Transverse colon (tissue), 4 donors: ENCODE results near the gene NEK11. TPM values are rescaled to one million over a fixed set of nuclear protein-coding genes. Genes with fewer than 3 reads are reported as not detected.

ENCODE experiments used
- DNase-seq: peaks from one replicate; pipeline ENCODE4 v3.0.0-alpha.2; 2019
- H3K27ac ChIP-seq, 4 donors: fragments of 200-600 bp; sonication (generic); 2 replicates each; pipeline ENCODE4 v1.5.1; 2016 to 2018; ENCODE audit warnings: inconsistent platforms in 4 of 4
- H3K27me3 ChIP-seq: fragments of 200-600 bp; sonication (generic); 2 replicates; pipeline ENCODE4 v1.5.1; 2017; ENCODE audit warnings: inconsistent platforms
- H3K36me3 ChIP-seq, 4 donors: fragments of 200-600 bp; sonication (generic); 2 replicates each; pipeline ENCODE4 v1.5.1; 2017 to 2019; ENCODE audit warnings: inconsistent platforms in 4 of 4
- H3K4me1 ChIP-seq, 4 donors: fragments of 200-600 bp; sonication (generic); 2 replicates each; pipeline ENCODE4 v1.5.1; 2017 to 2020; ENCODE audit warnings: inconsistent platforms in 4 of 4
- H3K4me3 ChIP-seq, 4 donors: fragments of 200-600 bp; sonication (generic); 1 replicate in 1 of 4; 2 replicates in 3 of 4; pipeline versions ENCODE4 v1.5.1 to v1.6.1; 2017 to 2019; ENCODE audit warnings: inconsistent platforms in 4 of 4
- H3K9me3 ChIP-seq, 2 donors: fragments of 200-600 bp; sonication (generic); 2 replicates each; pipeline ENCODE4 v1.5.1; 2017 to 2019; ENCODE audit warnings: inconsistent platforms in 2 of 2
- EP300 ChIP-seq: sonication (generic); formaldehyde crosslinking; IDR thresholded peaks from one replicate; pipeline ENCODE4 v1.6.1; 2017; ENCODE audit warnings: antibody characterized with exemption, low read depth
- POLR2A ChIP-seq: fragments of 450-650 bp; IDR thresholded peaks from one replicate; pipeline ENCODE4 v1.6.1; 2016; ENCODE audit warnings: antibody characterized with exemption, mild to moderate bottlenecking, moderate library complexity
- POLR2AphosphoS5 ChIP-seq, 3 donors: sonication (generic); formaldehyde crosslinking; IDR thresholded peaks; one replicate each; pipeline ENCODE4 v1.6.1; 2016; ENCODE audit warnings: antibody characterized with exemption in 3 of 3
- WGBS, 2 donors: methylation state at CpG; one replicate each; pipeline ENCODE4 v1.1.5; 2018; ENCODE audit warnings: low coverage in 1 of 2; 5-methylcytosine and 5-hydroxymethylcytosine counted together
- in situ Hi-C, 4 donors: fragments of 200-750 bp; cut with MboI; loops; one replicate each; pipeline versions ENCODE4 v1.15.0 to v1.15.1; 2017; ENCODE audit warnings: low sequenced_read_pairs in 3 of 4, low pct_ligation_motif_present in 1 of 4, low pct_unique_long_range_greater_than_20kb in 1 of 4
- intact Hi-C: fragments of 100-400 bp; cut with DNase I; formaldehyde crosslinking; loops from one replicate; pipeline ENCODE4 v1.15.1; 2023; ENCODE audit warnings: low total_unique reads
- total RNA-seq, 4 donors: library from RNA; depleted of rRNA; stranded (reverse); fragments of >200 nt; gene quantifications; one replicate each; pipeline ENCODE4 v1.1.0, GENCODE V29; 2016
- TF ChIP-seq, protein P1 (sequence below), 5 experiments: fragments of 200-600 bp in 3 of 5; fragments of 450-650 bp in 2 of 5; sonication (generic) in 3 of 5; IDR thresholded peaks; 1 replicate in 2 of 5; 2 replicates in 3 of 5; pipeline ENCODE4 v1.5.1; 2016 to 2017; ENCODE audit warnings: antibody characterized with exemption in 5 of 5, inconsistent platforms in 3 of 5, mild to moderate bottlenecking in 2 of 5, moderate library complexity in 1 of 5

The NEK11 gene
- total RNA-seq, 4 donors from 2014 or later = 4.6 to 12.3 (median 8.5) TPM

DNA sequence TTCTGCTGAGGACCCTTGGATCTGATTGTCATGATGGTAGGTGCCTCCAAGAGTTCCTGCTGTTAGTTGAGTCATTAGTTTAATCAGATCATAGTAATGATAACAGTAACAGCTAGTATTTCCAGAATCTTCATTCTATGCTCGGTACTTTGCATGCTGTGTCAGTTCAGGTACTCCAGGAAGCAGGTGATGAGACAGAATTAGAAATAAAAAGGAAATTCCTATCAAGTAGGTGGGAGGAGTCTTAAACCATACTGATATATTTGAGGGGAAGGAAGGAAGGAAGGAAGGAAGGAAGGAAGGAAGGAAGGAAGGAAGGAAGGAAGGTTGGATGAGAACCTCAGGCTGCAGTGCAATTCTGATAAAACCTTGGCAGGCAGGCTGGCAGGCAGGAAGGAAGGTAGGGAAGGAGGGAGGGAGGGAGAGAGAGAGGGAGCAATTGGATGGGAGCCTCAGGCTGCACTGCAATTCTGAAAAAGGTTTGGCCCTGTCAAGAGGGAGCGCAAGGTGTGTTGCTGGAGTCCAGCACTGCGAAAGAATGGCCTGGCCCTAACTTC lies 206.1 kb downstream of the NEK11 start:
- intact Hi-C loops = no loop called here
- in situ Hi-C loops = no loop called here
- Histone ChIP-seq H3K4me3 (no peak overlapping the region), H3K36me3 (no peaks in the 10 kb centered on the region), H3K9me3 (no peaks in the 10 kb centered on the region), H3K4me1 (no peaks in the 10 kb centered on the region), H3K27ac (no peak overlapping the region), H3K27me3 (no peaks in the 10 kb centered on the region)
- 88 to 100% methylated on average over 1 to 3 of the region's 3 CpGs for WGBS, 2 donors
- DNase-seq = no peak
- no peak for TF ChIP-seq POLR2A
- TF ChIP-seq, protein P1, sequence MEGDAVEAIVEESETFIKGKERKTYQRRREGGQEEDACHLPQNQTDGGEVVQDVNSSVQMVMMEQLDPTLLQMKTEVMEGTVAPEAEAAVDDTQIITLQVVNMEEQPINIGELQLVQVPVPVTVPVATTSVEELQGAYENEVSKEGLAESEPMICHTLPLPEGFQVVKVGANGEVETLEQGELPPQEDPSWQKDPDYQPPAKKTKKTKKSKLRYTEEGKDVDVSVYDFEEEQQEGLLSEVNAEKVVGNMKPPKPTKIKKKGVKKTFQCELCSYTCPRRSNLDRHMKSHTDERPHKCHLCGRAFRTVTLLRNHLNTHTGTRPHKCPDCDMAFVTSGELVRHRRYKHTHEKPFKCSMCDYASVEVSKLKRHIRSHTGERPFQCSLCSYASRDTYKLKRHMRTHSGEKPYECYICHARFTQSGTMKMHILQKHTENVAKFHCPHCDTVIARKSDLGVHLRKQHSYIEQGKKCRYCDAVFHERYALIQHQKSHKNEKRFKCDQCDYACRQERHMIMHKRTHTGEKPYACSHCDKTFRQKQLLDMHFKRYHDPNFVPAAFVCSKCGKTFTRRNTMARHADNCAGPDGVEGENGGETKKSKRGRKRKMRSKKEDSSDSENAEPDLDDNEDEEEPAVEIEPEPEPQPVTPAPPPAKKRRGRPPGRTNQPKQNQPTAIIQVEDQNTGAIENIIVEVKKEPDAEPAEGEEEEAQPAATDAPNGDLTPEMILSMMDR (IDR thresholded peaks at IDR 0.05) = no peak
- TF ChIP-seq POLR2AphosphoS5 (IDR thresholded peaks at IDR 0.05) = no peak
- no peak for TF ChIP-seq EP300

- Histone ChIP-seq H3K36me3 (no peaks in the 10 kb centered on the region), H3K27me3 (no peaks in the 10 kb centered on the region), H3K4me1 (no peaks in the 10 kb centered on the region), H3K4me3 (no peak overlapping the region), H3K27ac (no peak overlapping the region), H3K9me3 (no peaks in the 10 kb centered on the region)
- 63 to 73% methylated on average over 4 to 5 of the region's 5 CpGs for WGBS, 2 donors
- in situ Hi-C loops (no loop called here), intact Hi-C loops (no loop called here)
- no peak for DNase-seq
- no peak for TF ChIP-seq POLR2A
- no peak for TF ChIP-seq EP300
- TF ChIP-seq, protein P1 (IDR thresholded peaks at IDR 0.05) = no peak
- no peak for TF ChIP-seq POLR2AphosphoS5 (IDR thresholded peaks at IDR 0.05)
Observed at GRCh38 chr3:131233900-131234668, 207.4 kb downstream of the NEK11 start.

DNA sequence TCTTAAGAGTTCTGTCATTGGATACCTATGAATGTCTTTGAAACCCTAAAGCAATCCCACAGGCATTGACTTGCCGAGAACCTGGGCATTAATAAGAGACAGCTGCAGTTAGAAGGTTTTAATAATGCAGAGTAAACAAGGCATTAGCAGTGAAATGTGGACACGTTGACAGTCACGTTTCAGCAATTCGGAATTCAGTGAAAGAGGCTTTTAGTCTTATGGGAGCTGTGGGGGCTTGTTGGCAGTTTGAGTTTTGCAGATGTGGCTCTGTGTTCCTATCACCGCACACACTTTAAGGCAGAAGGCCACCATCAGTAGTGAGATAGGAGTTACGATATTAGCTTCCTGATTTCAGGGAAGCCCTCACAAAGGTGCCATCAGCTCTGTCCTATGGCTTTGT lies 209.7 kb downstream of the NEK11 start:
- intact Hi-C loops = no loop called here
- 73 to 87% methylated on average over 4 to 6 of the region's 6 CpGs for WGBS, 2 donors
- no peak for TF ChIP-seq EP300

GRCh38 chr3:131238496-131238895 lies 211.8 kb downstream of the NEK11 start:
- WGBS, 2 donors = 92 to 100% methylated on average over 2 of the region's 2 CpGs
- in situ Hi-C loops = no loop called here

More for the DNA sequence above, 209.7 kb downstream of the NEK11 start:
- no peaks in the 10 kb centered on the region for H3K36me3 ChIP-seq
- in situ Hi-C loops = no loop called here
- H3K27me3 ChIP-seq = no peaks in the 10 kb centered on the region
- H3K9me3 ChIP-seq = no peaks in the 10 kb centered on the region
- H3K4me3 ChIP-seq = no peak overlapping the region
- H3K27ac ChIP-seq = no peak overlapping the region
- no peaks in the 10 kb centered on the region for H3K4me1 ChIP-seq
- no peak for DNase-seq

GRCh38 chr3:131239267-131239666 lies 212.6 kb downstream of the NEK11 start:
- no peak overlapping the region for H3K4me3 ChIP-seq
- H3K27ac ChIP-seq = no peak overlapping the region
- WGBS, 2 donors = 84% methylated on average over 3 of the region's 3 CpGs; no CpG with 5 or more reads in 1 of the 2 donors
- H3K9me3 ChIP-seq = no peaks in the 10 kb centered on the region
- no peak for DNase-seq
- no peaks in the 10 kb centered on the region for H3K4me1 ChIP-seq
- intact Hi-C loops (no loop called here), in situ Hi-C loops (no loop called here)
- TF ChIP-seq EP300 (no peak), POLR2AphosphoS5 (IDR thresholded peaks at IDR 0.05) (no peak), POLR2A (no peak)
- TF ChIP-seq, protein P1 (IDR thresholded peaks at IDR 0.05) = no peak
- H3K36me3 ChIP-seq = no peaks in the 10 kb centered on the region
- no peaks in the 10 kb centered on the region for H3K27me3 ChIP-seq

More at GRCh38 chr3:131238496-131238895, 211.8 kb downstream of the NEK11 start:
- no peaks in the 10 kb centered on the region for H3K9me3 ChIP-seq
- no peaks in the 10 kb centered on the region for H3K36me3 ChIP-seq
- no peak overlapping the region for H3K27ac ChIP-seq
- no peaks in the 10 kb centered on the region for H3K4me1 ChIP-seq
- no peak for DNase-seq
- intact Hi-C loops = no loop called here
- TF ChIP-seq POLR2AphosphoS5 (IDR thresholded peaks at IDR 0.05) = no peak
- no peak overlapping the region for H3K4me3 ChIP-seq
- H3K27me3 ChIP-seq = no peaks in the 10 kb centered on the region
